CD4-positive, alpha-beta T cell treated with Interleukin-10 for 1 hour (primary cell): ENCODE results near the gene PTCHD1.

Experiments
- DNase-seq: peaks from one replicate; pipeline ENCODE4 v3.0.0-alpha.2; 2020

Gene PTCHD1

GRCh38 chrX:23364416-23364815 lies 29.8 kb downstream of the PTCHD1 start:
- DNase-seq: no peak

GRCh38 chrX:23365541-23365940 lies 30.9 kb downstream of the PTCHD1 start:
- no peak for DNase-seq

DNA sequence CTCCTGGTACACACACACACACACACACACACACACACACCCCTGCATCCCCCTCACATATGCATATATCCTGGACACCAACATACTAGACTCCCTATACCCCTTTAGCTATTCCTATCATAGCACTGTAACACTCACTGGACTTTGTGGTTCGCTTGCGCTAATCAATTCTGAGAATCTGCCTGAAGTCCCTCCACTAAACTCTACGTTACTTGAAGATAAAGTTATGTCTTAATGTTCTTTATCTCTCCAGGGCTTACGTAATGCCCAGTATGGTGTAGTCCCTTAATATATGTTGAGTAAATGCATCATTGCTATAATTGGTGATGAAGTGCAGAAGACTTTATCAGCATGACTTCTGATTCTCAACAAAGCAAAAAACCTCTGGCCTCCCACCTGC lies 32.3 kb downstream of the PTCHD1 start:
- DNase-seq: no peak

DNA sequence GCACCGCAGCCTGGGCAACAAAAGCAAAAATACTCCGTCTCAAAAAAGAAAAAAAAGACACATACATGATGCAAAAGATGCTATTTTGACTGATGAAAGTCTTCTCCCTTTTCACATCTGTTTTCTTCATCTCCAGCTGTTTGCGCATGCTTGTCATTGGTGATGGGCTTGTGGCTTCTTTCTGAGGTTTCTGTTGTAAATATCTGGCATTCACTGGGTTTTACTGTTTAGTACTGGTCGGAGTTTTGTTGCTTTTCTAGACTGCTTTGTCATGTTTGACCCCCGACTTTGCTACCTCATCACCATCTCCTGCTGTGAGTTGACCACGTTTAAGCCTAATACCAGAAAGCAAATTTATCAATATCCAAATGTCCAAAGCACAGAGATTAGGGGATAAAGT lies 34.4 kb downstream of the PTCHD1 start:
- DNase-seq: no peak

DNA sequence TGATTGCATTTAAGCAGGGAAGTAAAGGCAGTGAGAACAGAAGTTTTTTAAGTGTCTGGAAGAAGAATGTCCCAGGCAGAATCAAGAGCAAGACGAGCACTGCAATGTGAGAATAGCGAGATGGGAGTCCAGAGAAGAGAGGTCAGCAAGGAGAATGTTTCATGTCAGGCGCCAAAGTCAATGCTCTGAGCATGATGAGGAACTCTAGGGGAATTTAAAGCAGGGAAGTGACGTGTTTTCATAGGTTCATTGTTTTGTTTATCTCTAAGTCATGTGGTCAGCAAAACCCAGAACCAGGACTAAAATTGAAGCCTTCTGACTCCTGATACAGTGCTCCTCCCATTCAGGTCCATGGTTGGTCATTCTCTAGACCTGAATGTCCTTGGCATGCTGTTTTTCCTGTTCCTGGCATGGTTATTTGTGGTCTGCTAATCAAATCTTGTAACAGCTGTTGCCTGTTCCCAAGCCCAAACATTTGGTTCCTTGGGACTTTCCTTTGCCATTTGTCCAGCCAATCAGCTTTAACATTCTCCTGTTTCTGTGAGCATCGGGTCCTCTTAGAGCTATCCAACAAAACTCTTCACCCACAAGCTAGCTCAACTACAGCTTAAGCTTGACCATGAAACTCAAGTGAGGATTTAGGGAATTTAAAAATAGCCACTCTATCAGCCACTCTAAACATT lies 37.7 kb downstream of the PTCHD1 start:
- no peak for DNase-seq

GRCh38 chrX:23373129-23373804 lies 38.6 kb downstream of the PTCHD1 start:
- DNase-seq: no peak

DNA sequence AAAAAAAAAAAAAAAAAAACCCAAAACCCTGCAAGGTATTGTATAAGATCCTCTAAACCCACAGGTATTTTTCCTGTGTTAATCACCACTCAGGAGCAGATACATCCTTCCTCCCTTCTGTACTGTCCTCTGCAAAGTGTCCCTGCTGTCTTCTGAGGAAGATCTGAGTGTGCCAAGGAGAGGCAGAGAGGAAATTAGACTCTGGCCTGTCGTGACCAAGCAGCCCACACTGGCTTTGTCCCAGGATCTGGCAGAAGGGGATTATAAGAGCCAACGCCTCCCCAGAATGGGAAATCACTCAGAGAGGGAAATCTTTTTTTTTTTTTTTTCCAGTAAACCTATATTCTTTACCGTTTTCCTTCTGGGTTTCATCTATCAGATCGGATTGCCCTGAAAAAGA lies 39.6 kb downstream of the PTCHD1 start:
- DNase-seq: no peak

GRCh38 chrX:23376581-23376980 lies 41.9 kb downstream of the PTCHD1 start:
- DNase-seq: no peak

DNA sequence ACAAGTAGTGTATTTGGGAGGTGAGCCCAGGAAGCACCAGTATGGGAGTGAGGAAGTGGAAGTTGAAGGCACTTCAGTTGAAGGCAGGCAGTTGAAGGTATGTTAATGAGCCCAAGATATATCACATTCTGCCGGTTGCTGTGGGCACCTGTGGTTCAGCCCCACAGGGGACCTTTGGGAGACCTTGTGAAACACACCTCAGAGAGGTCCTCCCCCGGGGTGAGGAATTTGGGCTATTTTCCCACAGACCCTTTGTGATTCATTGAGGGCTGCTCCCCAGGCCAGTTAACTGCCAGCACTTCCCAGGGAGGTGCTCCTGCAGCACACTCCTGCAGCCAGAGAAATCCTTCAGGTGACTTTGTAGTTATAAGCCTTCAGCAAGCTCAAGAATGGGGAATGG lies 45.9 kb downstream of the PTCHD1 start:
- no peak for DNase-seq

DNA sequence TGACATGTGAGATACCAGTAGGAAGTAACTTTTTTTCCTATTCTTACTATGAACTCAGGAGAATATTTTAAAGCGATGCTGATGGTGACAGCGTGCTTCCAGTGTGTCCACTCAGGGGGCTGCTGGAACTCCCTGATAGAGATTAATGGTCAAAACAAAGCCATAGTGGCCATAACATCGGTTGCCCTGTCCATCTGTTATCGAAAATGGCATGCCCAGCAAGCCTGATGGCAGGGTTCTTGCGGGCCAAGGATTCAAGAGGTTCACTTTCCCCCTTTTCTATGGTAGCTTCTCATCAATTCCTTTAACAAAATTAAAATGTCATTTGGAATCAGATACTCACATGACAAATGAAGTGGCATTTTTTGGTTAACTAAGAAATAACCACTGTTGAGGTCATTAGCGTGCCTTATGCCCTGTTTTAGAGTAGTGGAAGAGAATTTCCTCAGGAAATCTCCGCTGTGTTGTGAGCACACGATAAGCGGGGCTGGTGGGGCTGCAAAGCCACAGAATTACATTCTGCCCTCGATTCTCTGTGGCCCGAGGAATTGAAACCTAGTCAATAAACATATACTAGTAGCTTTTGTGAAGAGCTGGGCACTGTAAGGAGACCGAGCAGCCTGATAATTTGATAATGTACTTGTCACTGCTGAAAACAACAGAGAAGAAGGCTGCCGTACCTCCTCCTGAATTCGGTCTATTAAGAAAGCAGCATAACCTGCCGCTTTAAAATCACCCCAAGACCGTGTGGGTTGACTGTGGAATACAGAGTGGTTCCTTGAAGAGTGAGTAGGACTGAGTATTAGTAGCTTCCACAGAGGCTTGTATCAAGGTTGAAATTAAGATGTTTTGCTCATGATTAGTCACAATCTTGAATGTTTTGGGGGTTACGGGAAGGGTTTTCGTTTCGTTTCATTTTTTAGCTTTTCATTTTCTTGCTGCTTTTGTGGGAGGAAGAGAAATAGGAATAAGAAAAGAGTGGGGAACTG lies 46.7 kb downstream of the PTCHD1 start:
- DNase-seq: no peak

GRCh38 chrX:23382572-23382971 lies 47.9 kb downstream of the PTCHD1 start:
- DNase-seq: no peak

DNA sequence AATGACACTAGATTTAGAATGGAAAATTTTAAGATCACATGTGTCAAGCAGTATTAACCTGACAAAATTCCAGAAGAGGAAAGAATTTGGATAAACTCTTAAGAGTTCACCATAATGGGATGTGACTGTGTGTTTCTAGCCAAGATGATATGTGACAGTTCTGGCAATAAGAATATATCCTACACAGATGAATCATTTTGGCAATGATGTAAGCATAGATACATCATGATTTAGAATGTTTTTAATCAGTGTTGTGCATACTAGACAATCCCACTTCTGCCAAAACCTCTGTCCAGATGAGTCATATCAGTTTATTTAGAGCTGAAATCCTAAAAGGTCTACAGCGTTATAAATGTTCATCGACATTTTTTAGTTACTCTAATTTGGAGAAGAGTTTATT lies 48.8 kb downstream of the PTCHD1 start:
- DNase-seq: no peak

DNA sequence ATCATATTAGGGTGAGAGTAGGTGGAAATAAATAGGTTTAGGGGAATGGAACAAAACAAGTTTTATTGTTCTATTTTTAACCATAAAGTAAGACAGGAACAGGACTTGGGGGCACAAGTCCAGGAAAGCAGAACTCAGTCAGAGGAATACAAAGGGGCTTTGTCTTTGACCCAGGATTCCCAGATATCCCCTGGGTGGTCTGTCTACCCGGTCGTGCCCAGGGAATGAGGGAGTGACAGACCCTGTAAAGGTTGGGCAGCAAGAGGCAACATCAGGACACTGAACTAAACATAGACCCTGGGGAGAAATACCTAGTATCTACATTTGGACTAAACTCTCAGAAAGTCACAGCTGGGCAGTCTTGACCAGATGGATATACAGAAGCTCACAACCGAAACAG lies 50.6 kb downstream of the PTCHD1 start:
- no peak for DNase-seq

GRCh38 chrX:23386260-23386659 lies 51.6 kb downstream of the PTCHD1 start:
- DNase-seq: no peak

GRCh38 chrX:23386726-23387125 lies 52.1 kb downstream of the PTCHD1 start:
- no peak for DNase-seq

DNA sequence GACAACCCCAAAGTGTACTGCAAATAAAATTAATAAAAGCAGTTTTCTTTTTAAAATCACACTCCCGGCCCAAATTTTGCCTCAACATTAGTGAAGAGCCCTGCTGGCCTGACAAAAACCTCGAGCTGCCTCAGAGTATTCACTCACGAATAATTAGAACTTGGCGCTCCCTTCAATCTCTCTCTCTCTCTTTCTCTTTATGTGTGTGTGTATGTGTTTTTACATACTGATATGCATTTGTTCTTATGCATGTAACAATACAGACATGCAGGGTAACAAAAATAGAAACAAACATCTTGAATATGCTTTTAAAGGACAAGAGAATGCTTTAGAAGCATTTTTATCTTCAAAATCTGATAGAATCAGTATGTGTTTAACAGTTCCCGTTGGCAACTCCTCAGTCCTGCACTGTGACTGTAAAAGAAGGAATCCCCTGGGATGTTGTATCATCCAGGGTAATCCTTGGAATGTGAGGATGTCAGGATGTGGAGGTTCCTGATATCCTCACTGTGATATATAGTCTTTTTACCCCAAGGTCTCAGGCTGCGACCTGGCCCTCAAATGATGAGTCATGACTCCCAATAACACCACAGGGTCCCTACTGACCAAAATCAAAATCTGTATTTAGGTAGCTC lies 53.0 kb downstream of the PTCHD1 start:
- DNase-seq: no peak

DNA sequence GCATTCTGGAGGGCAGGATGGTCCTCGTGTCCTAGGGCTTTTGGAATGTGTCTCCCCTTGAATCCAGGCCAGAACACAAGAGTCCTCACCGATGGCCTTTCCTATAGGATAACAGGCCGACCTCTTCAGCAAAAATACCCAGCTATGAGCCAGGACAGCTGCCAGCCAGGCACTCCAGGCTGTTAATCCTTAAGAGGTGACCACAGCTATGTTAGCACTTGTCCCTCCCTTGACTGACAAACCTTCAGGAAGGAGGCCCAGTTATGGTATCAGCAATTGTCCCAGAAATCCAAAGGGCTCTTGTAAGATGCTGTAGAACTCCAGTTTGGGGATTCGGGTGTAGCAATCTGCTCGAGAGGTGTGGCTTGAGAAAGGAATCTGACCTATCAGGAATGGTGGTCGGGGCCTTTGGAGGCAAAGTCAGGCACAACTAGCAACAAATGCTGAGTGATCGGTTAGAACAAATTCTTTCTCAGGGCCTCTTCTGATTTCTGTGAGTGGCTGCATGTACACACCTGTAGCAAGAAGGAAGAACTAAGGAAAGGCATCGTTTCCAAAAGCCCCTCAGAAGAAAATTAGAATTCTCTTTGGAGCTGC lies 54.6 kb downstream of the PTCHD1 start:
- no peak for DNase-seq

DNA sequence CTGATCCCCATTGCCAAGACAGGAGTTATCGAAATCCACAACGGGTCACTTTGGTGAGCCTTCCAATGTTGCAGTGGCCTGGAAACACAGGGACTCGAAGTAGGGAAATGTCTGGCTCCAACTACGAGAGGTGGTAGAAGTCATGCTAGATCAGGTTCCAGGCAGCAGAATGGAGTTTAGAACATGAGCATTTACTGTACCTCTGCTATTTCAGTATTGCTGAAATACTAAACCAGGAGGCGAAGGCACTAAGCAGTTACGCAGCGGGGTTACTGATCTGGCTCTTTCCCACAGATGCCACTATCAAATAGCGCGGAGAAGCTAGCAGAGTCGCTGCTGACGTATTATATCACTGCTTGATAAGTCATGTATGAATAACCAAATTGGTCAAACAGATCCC lies 56.3 kb downstream of the PTCHD1 start:
- DNase-seq: no peak

DNA sequence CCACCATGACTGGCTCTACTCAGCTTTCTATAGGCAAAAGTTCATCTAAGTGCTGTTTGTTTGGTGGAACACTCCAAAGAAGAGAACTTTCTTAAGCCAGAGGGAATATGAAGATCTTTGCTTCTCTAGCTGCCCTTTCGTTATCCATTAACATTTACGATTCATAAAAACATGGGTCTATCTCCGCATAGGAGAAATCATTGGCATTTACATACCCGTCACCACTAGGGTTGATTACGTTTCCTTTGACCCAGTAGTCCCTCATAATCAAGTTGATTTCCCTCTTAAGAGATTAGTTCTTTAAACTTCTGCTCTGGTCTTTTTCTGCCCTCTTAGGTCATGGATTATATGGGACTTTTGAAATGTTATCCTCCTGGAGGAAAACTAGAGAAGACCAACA lies 57.5 kb downstream of the PTCHD1 start:
- DNase-seq: no peak

- no peak for DNase-seq
Measured at GRCh38 chrX:23394421-23394820, 59.8 kb downstream of the PTCHD1 start.

GRCh38 chrX:23396263-23396662 lies 61.6 kb downstream of the PTCHD1 start:
- DNase-seq: no peak

DNA sequence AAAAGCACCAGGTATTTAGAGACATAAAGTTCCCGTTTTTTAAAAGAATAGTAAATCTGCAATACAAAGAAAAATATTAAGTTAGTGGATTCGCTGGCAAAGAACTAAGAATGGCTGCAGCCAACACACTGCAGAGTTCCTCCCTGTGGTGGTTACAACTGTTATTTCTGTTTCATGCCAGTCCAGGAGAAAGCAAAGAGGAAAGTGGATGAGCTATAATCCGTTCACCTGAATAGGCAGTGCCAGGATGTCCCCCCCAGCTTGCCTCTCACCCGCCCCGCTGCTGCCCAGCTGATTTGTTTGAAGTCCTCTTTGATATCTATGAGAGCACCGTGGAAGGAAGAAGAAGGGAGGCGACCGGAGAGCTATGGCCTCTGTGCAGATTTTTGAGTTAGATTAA lies 63.9 kb downstream of the PTCHD1 start:
- DNase-seq: no peak

DNA sequence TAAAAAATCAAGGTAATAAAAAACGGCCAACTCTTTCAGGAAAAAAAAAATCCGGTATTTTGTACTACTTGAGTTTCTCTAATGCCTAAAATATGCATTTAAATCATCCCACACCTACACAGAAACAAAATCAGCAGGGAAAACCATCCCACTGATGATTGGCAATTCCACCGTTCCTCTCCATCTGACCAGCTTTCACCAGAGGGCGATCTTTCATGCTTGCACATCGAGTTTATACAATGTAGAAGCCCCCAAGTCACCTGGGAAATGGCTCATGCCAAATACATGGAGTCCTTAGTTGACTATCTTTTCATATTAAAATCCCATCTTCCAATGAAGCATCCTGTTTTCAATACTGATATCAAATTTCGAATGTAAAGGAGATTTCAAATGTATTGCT lies 69.2 kb downstream of the PTCHD1 start:
- no peak for DNase-seq
